GM23338 (cell line): ENCODE measurements around the gene TMEM147. TPM values are rescaled to one million over a fixed set of nuclear protein-coding genes. Genes with fewer than 3 reads are reported as not detected.

Experiments used
- ATAC-seq: fragments of 200-7000 bp; cut with Tn5 transposase; 3 replicates; pipeline ENCODE4 v1.9.1; 2020
- DNase-seq: peaks from one replicate; pipeline ENCODE4 v3.0.0-alpha.2; 2015; ENCODE audit warnings: low spot score
- H2AFZ ChIP-seq: fragments of 200-600 bp; sonication (generic); 2 replicates; pipeline ENCODE4 v1.8.0; 2016; ENCODE audit warnings: antibody characterized with exemption, mild to moderate bottlenecking, moderate library complexity
- H3F3A ChIP-seq: fragments of 200-600 bp; sonication (generic); replicated peaks from 2 replicates; pipeline ENCODE4 v1.8.0; 2017; ENCODE audit warnings: antibody characterized with exemption, mixed run types, low read depth
- H3K27ac ChIP-seq: fragments of 200-600 bp; sonication (generic); 2 replicates; pipeline ENCODE4 v1.6.1; 2016; ENCODE audit warnings: low read depth
- H3K27me3 ChIP-seq: fragments of 200-600 bp; sonication (generic); 2 replicates; pipeline ENCODE4 v1.8.0; 2016; ENCODE audit warnings: mild to moderate bottlenecking, mixed run types, moderate library complexity; ENCODE audit not compliant: insufficient read depth
- H3K36me3 ChIP-seq: fragments of 200-600 bp; sonication (generic); 2 replicates; pipeline ENCODE4 v1.8.0; 2016; ENCODE audit warnings: mild to moderate bottlenecking; ENCODE audit not compliant: insufficient read depth
- H3K4me1 ChIP-seq: fragments of 200-600 bp; sonication (generic); 2 replicates; pipeline ENCODE4 v1.8.0; 2016; ENCODE audit warnings: mild to moderate bottlenecking, moderate library complexity; ENCODE audit not compliant: insufficient read depth
- H3K4me2 ChIP-seq: fragments of 200-600 bp; sonication (generic); 2 replicates; pipeline ENCODE4 v1.7.1; 2017; ENCODE audit warnings: mixed run types
- H3K4me3 ChIP-seq: fragments of 200-600 bp; sonication (generic); 2 replicates; pipeline ENCODE4 v1.6.1; 2016; ENCODE audit warnings: mixed run types
- H3K79me2 ChIP-seq: fragments of 200-600 bp; sonication (generic); replicated peaks from 2 replicates; pipeline ENCODE4 v1.8.0; 2017; ENCODE audit warnings: mild to moderate bottlenecking; ENCODE audit not compliant: insufficient read depth
- H3K9me2 ChIP-seq: fragments of 200-600 bp; sonication (generic); 2 replicates; pipeline ENCODE4 v1.8.0; 2017; ENCODE audit not compliant: insufficient read depth
- H4K20me1 ChIP-seq: fragments of 200-600 bp; sonication (generic); replicated peaks from 2 replicates; pipeline ENCODE4 v1.8.0; 2017; ENCODE audit warnings: mild to moderate bottlenecking; ENCODE audit not compliant: insufficient read depth
- H3K27ac Mint-ChIP-seq: 2 replicates; pipeline ENCODE4 v1.8.0; 2020; ENCODE audit warnings: inconsistent platforms, mild to moderate bottlenecking, moderate library complexity, mixed read lengths
- H3K27me3 Mint-ChIP-seq: 3 replicates; pipeline ENCODE4 v1.8.0; 2022; ENCODE audit warnings: low read depth, mild to moderate bottlenecking, moderate library complexity, mixed read lengths, inconsistent platforms; ENCODE audit not compliant: insufficient read depth, poor library complexity
- H3K36me3 Mint-ChIP-seq: 3 replicates; pipeline ENCODE4 v1.8.0; 2021; ENCODE audit warnings: low read depth, mild to moderate bottlenecking, inconsistent platforms, moderate library complexity, mixed read lengths
- H3K4me1 Mint-ChIP-seq: 3 replicates; pipeline ENCODE4 v1.8.0; 2020; ENCODE audit warnings: mild to moderate bottlenecking, inconsistent platforms, mixed read lengths
- H3K4me3 Mint-ChIP-seq: 3 replicates; pipeline ENCODE4 v1.8.0; 2021; ENCODE audit warnings: moderate library complexity, mild to moderate bottlenecking, inconsistent platforms, mixed read lengths
- H3K9me3 Mint-ChIP-seq: 3 replicates; pipeline ENCODE4 v1.8.0; 2020; ENCODE audit warnings: moderate library complexity, mild to moderate bottlenecking, inconsistent platforms, mixed read lengths
- CREB1 ChIP-seq: fragments of 250-450 bp; sonication (Bioruptor Pico); IDR thresholded peaks from 2 replicates; pipeline ENCODE4 v1.5.0; 2020; ENCODE audit warnings: low read depth, mild to moderate bottlenecking, moderate library complexity
- EZH2 ChIP-seq: fragments of 200-600 bp; sonication (generic); IDR thresholded peaks from one replicate; pipeline ENCODE4 v1.8.0; 2017; ENCODE audit warnings: antibody characterized with exemption, mild to moderate bottlenecking, low read depth; ENCODE audit not compliant: unreplicated experiment
- EZH2phosphoT487 ChIP-seq: fragments of 200-600 bp; sonication (generic); IDR thresholded peaks from one replicate; pipeline ENCODE4 v1.8.1; 2018; ENCODE audit warnings: antibody characterized with exemption; ENCODE audit not compliant: unreplicated experiment
- JUNB ChIP-seq: IDR thresholded peaks from one replicate; pipeline ENCODE4 v1.6.1; 2016; ENCODE audit warnings: antibody characterized with exemption; ENCODE audit not compliant: unreplicated experiment
- NANOG ChIP-seq: IDR thresholded peaks from 2 replicates; pipeline ENCODE4 v1.6.1; 2016; ENCODE audit warnings: antibody characterized with exemption, borderline replicate concordance
- POLR2AphosphoS5 ChIP-seq: IDR thresholded peaks from 2 replicates; pipeline ENCODE4 v1.6.1; 2016; ENCODE audit warnings: antibody characterized with exemption, low read depth
- STAT1 ChIP-seq: IDR thresholded peaks from one replicate; pipeline ENCODE4 v1.6.1; 2016; ENCODE audit warnings: antibody characterized with exemption; ENCODE audit not compliant: unreplicated experiment
- ZNF114 ChIP-seq: fragments of 250-450 bp; sonication (Bioruptor Pico); IDR thresholded peaks from 2 replicates; pipeline ENCODE4 v1.5.0; 2020; ENCODE audit warnings: mild to moderate bottlenecking, moderate library complexity
- ZNF331 ChIP-seq: fragments of 250-450 bp; sonication (Bioruptor Pico); IDR thresholded peaks from 2 replicates; pipeline ENCODE4 v1.5.0; 2020; ENCODE audit warnings: low read depth, mild to moderate bottlenecking, moderate library complexity
- polyA plus RNA-seq: library from polyadenylated mRNA; unstranded; fragments of >200 nt; fragmentation: Nextera tagmentation; extraction: Ambion mirVana; gene quantifications from 2 replicates; pipeline ENCODE4 v1.2.1, GENCODE V29; 2016
- total RNA-seq: library from RNA; depleted of rRNA; stranded (reverse); fragments of >200 nt; shearing (Covaris generic); gene quantifications from 2 replicates; pipeline ENCODE4 v1.2.3, GENCODE V29; 2014
- TF ChIP-seq, protein P1 (sequence below): IDR thresholded peaks from 2 replicates; pipeline ENCODE4 v1.6.1; 2016; ENCODE audit warnings: antibody characterized with exemption
- TF ChIP-seq, protein P2 (sequence below): IDR thresholded peaks from one replicate; pipeline ENCODE4 v1.6.1; 2018; ENCODE audit warnings: antibody characterized with exemption; ENCODE audit not compliant: unreplicated experiment
- TF ChIP-seq, protein P3 (sequence below): fragments of 250-450 bp; sonication (Bioruptor Pico); IDR thresholded peaks from 2 replicates; pipeline ENCODE4 v1.5.0; 2020; ENCODE audit warnings: mild to moderate bottlenecking, moderate library complexity
- TF ChIP-seq, protein P4 (sequence below), 2 experiments: fragments of 200-600 bp in 1 of 2; sonication (generic) in 1 of 2; conservative IDR thresholded peaks; 2 replicates each; pipeline versions ENCODE4 v1.5.1 to v1.6.1; 2016 to 2017; ENCODE audit warnings: antibody characterized with exemption in 2 of 2, low read depth in 2 of 2, mild to moderate bottlenecking in 2 of 2, moderate library complexity in 1 of 2

Gene TMEM147
- total and polyA plus RNA-seq, 2 experiments from 2014 or later: 164 to 272 TPM

DNA sequence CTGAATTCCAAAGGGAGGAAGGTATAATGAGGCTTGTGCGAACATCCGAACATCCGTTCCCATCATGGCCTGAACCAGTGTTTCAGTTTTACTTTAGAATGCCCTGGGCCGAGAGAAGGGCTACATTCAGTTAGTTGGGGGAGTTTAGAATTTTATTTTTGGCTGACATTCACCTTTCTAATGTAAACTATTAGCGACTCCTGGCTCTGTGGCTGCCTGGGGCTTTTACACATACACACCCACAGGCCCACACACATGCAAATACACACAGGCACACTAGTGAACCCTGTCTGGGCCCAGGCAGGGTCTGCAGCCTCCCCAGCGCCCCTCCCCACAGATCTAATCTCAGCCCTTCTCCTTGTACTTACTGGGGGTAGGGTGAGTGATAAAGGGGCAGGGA, 6.1 kb upstream of the TMEM147 start:
- Histone ChIP-seq H2AFZ (no peak overlapping the region), H3K4me1 (peaks cover 15% of the 10 kb centered on the region), H3K4me2 (no peak overlapping the region), H3K27me3 (0 out of 2 replicates have a peak, but pooled peaks cover 3% of the 10 kb centered on the region), H3K4me3 (no peak overlapping the region), H3K27ac (no peak overlapping the region), H3K79me2 (peaks cover 5% of the 10 kb centered on the region), H4K20me1 (no peaks in the 10 kb centered on the region; the same call in 1 of the 2 replicates), H3F3A (peaks cover 8% of the 10 kb centered on the region; the same call in 1 of the 2 replicates), H3K9me2 (no peaks in the 10 kb centered on the region), H3K36me3 (peaks cover 7% of the 10 kb centered on the region; the same call in 1 of the 2 replicates)
- H3K36me3 Mint-ChIP-seq: peaks cover 37% of the 10 kb centered on the region
- DNase-seq: no peak
- no peak overlapping the region for H3K4me3 Mint-ChIP-seq
- ATAC-seq: no peak
- TF ChIP-seq, protein P1, sequence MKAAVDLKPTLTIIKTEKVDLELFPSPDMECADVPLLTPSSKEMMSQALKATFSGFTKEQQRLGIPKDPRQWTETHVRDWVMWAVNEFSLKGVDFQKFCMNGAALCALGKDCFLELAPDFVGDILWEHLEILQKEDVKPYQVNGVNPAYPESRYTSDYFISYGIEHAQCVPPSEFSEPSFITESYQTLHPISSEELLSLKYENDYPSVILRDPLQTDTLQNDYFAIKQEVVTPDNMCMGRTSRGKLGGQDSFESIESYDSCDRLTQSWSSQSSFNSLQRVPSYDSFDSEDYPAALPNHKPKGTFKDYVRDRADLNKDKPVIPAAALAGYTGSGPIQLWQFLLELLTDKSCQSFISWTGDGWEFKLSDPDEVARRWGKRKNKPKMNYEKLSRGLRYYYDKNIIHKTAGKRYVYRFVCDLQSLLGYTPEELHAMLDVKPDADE: no peak
- TF ChIP-seq ZNF331 (CRISPR knock-in tag) (no peak), CREB1 (no peak), ZNF114 (no peak), POLR2AphosphoS5 (no peak), JUNB (no peak), STAT1 (no peak), NANOG (no peak), EZH2phosphoT487 (no peak), EZH2 (no peak)
- TF ChIP-seq, protein P2, sequence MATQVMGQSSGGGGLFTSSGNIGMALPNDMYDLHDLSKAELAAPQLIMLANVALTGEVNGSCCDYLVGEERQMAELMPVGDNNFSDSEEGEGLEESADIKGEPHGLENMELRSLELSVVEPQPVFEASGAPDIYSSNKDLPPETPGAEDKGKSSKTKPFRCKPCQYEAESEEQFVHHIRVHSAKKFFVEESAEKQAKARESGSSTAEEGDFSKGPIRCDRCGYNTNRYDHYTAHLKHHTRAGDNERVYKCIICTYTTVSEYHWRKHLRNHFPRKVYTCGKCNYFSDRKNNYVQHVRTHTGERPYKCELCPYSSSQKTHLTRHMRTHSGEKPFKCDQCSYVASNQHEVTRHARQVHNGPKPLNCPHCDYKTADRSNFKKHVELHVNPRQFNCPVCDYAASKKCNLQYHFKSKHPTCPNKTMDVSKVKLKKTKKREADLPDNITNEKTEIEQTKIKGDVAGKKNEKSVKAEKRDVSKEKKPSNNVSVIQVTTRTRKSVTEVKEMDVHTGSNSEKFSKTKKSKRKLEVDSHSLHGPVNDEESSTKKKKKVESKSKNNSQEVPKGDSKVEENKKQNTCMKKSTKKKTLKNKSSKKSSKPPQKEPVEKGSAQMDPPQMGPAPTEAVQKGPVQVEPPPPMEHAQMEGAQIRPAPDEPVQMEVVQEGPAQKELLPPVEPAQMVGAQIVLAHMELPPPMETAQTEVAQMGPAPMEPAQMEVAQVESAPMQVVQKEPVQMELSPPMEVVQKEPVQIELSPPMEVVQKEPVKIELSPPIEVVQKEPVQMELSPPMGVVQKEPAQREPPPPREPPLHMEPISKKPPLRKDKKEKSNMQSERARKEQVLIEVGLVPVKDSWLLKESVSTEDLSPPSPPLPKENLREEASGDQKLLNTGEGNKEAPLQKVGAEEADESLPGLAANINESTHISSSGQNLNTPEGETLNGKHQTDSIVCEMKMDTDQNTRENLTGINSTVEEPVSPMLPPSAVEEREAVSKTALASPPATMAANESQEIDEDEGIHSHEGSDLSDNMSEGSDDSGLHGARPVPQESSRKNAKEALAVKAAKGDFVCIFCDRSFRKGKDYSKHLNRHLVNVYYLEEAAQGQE: no peak
- TF ChIP-seq, protein P3, sequence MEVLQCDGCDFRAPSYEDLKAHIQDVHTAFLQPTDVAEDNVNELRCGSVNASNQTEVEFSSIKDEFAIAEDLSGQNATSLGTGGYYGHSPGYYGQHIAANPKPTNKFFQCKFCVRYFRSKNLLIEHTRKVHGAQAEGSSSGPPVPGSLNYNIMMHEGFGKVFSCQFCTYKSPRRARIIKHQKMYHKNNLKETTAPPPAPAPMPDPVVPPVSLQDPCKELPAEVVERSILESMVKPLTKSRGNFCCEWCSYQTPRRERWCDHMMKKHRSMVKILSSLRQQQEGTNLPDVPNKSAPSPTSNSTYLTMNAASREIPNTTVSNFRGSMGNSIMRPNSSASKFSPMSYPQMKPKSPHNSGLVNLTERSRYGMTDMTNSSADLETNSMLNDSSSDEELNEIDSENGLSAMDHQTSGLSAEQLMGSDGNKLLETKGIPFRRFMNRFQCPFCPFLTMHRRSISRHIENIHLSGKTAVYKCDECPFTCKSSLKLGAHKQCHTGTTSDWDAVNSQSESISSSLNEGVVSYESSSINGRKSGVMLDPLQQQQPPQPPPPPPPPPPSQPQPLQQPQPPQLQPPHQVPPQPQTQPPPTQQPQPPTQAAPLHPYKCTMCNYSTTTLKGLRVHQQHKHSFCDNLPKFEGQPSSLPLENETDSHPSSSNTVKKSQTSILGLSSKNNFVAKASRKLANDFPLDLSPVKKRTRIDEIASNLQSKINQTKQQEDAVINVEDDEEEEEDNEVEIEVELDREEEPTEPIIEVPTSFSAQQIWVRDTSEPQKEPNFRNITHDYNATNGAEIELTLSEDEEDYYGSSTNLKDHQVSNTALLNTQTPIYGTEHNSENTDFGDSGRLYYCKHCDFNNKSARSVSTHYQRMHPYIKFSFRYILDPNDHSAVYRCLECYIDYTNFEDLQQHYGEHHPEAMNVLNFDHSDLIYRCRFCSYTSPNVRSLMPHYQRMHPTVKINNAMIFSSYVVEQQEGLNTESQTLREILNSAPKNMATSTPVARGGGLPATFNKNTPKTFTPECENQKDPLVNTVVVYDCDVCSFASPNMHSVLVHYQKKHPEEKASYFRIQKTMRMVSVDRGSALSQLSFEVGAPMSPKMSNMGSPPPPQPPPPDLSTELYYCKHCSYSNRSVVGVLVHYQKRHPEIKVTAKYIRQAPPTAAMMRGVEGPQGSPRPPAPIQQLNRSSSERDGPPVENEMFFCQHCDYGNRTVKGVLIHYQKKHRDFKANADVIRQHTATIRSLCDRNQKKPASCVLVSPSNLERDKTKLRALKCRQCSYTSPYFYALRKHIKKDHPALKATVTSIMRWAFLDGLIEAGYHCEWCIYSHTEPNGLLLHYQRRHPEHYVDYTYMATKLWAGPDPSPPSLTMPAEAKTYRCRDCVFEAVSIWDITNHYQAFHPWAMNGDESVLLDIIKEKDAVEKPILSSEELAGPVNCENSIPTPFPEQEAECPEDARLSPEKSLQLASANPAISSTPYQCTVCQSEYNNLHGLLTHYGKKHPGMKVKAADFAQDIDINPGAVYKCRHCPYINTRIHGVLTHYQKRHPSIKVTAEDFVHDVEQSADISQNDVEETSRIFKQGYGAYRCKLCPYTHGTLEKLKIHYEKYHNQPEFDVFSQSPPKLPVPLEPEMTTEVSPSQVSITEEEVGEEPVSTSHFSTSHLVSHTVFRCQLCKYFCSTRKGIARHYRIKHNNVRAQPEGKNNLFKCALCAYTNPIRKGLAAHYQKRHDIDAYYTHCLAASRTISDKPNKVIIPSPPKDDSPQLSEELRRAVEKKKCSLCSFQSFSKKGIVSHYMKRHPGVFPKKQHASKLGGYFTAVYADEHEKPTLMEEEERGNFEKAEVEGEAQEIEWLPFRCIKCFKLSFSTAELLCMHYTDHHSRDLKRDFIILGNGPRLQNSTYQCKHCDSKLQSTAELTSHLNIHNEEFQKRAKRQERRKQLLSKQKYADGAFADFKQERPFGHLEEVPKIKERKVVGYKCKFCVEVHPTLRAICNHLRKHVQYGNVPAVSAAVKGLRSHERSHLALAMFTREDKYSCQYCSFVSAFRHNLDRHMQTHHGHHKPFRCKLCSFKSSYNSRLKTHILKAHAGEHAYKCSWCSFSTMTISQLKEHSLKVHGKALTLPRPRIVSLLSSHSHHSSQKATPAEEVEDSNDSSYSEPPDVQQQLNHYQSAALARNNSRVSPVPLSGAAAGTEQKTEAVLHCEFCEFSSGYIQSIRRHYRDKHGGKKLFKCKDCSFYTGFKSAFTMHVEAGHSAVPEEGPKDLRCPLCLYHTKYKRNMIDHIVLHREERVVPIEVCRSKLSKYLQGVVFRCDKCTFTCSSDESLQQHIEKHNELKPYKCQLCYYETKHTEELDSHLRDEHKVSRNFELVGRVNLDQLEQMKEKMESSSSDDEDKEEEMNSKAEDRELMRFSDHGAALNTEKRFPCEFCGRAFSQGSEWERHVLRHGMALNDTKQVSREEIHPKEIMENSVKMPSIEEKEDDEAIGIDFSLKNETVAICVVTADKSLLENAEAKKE (CRISPR knock-in tag): no peak
- TF ChIP-seq, protein P4, sequence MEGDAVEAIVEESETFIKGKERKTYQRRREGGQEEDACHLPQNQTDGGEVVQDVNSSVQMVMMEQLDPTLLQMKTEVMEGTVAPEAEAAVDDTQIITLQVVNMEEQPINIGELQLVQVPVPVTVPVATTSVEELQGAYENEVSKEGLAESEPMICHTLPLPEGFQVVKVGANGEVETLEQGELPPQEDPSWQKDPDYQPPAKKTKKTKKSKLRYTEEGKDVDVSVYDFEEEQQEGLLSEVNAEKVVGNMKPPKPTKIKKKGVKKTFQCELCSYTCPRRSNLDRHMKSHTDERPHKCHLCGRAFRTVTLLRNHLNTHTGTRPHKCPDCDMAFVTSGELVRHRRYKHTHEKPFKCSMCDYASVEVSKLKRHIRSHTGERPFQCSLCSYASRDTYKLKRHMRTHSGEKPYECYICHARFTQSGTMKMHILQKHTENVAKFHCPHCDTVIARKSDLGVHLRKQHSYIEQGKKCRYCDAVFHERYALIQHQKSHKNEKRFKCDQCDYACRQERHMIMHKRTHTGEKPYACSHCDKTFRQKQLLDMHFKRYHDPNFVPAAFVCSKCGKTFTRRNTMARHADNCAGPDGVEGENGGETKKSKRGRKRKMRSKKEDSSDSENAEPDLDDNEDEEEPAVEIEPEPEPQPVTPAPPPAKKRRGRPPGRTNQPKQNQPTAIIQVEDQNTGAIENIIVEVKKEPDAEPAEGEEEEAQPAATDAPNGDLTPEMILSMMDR (conservative IDR thresholded peaks at IDR 0.05; ENCODE audit: low read depth in 2 of 2): no peak
- H3K27ac Mint-ChIP-seq: no peak overlapping the region; the same call in 1 of the 2 replicates
- H3K4me1 Mint-ChIP-seq: peaks cover 38% of the 10 kb centered on the region; the same call in 2 of the 3 replicates
- no peaks in the 10 kb centered on the region for H3K9me3 Mint-ChIP-seq
- H3K27me3 Mint-ChIP-seq: peaks cover 8% of the 10 kb centered on the region
